PC-3 (cell line): ENCODE data around the gene ZFPM1. TPM values are rescaled to one million over a fixed set of nuclear protein-coding genes. Genes with fewer than 3 reads are reported as not detected.

Experiments
- ATAC-seq: fragments of 200-7000 bp; cut with Tn5 transposase; 2 replicates; pipeline ENCODE4 v1.9.1; 2020; ENCODE audit warnings: mild to moderate bottlenecking, moderate library complexity
- BruUV-seq: library from RNA; stranded (reverse); fragments of 400-500 nt; replicated peaks from 2 replicates; lab custom pipeline; 2021; lab: Mats Ljungman, UMichigan
- CTCF ChIA-PET: fragments of 300-600 bp; sonication (Branson Sonifier 250); formaldehyde crosslinking; loops from one replicate; lab custom pipeline; 2022; ENCODE audit warnings: antibody characterized with exemption; lab: Charles Lee
- POLR2A ChIA-PET: fragments of 300-600 bp; sonication (Branson Sonifier 250); formaldehyde crosslinking; loops from one replicate; lab custom pipeline; 2022; ENCODE audit warnings: antibody characterized with exemption; ENCODE audit not compliant: unreplicated experiment; lab: Charles Lee
- DNase-seq: peaks from one replicate; pipeline ENCODE4 v3.0.0-alpha.2; 2015
- H2AFZ ChIP-seq: fragments of 300-600 bp; sonication (generic); 2 replicates; pipeline ENCODE4 v1.6.0; 2016; ENCODE audit warnings: antibody characterized with exemption, low read length
- H3F3A ChIP-seq: fragments of 300-600 bp; sonication (generic); one replicate; pipeline ENCODE4 v1.6.0; 2017; ENCODE audit warnings: antibody characterized with exemption, low read length, control low read depth, mild to moderate bottlenecking; ENCODE audit not compliant: unreplicated experiment
- H3K27ac ChIP-seq: fragments of 300-600 bp; sonication (generic); 2 replicates; pipeline ENCODE4 v1.5.1; 2016; ENCODE audit warnings: mild to moderate bottlenecking, low read length
- H3K27me3 ChIP-seq: fragments of 300-600 bp; sonication (generic); 2 replicates; pipeline ENCODE4 v1.6.1; 2016; ENCODE audit warnings: low read length, mixed read lengths
- H3K36me3 ChIP-seq: fragments of 300-600 bp; sonication (generic); 2 replicates; pipeline ENCODE4 v1.6.1; 2016; ENCODE audit warnings: low read depth, mixed run types, low read length, mixed read lengths
- H3K4me1 ChIP-seq: fragments of 300-600 bp; sonication (generic); 2 replicates; pipeline ENCODE4 v1.5.1; 2016; ENCODE audit warnings: low read length; ENCODE audit not compliant: insufficient read depth
- H3K4me2 ChIP-seq: fragments of 300-600 bp; sonication (generic); 2 replicates; pipeline ENCODE4 v1.6.0; 2016; ENCODE audit warnings: low read length
- H3K4me3 ChIP-seq: fragments of 300-600 bp; sonication (generic); 2 replicates; pipeline ENCODE4 v1.5.1; 2016; ENCODE audit warnings: mild to moderate bottlenecking, low read length, mixed read lengths
- H3K79me2 ChIP-seq: fragments of 300-600 bp; sonication (generic); 2 replicates; pipeline ENCODE4 v1.6.1; 2017; ENCODE audit warnings: low read length, mixed read lengths
- H3K9ac ChIP-seq: fragments of 300-600 bp; sonication (generic); 2 replicates; pipeline ENCODE4 v1.6.0; 2016; ENCODE audit warnings: mild to moderate bottlenecking, low read length
- H3K9me2 ChIP-seq: fragments of 300-600 bp; sonication (generic); replicated peaks from 2 replicates; pipeline ENCODE4 v1.6.1; 2016; ENCODE audit warnings: mixed run types, low read length, mixed read lengths
- H3K9me3 ChIP-seq: fragments of 300-600 bp; sonication (generic); 2 replicates; pipeline ENCODE4 v1.6.1; 2016; ENCODE audit warnings: low read length, mixed read lengths
- H4K20me1 ChIP-seq: fragments of 300-600 bp; sonication (generic); 2 replicates; pipeline ENCODE4 v1.6.1; 2016; ENCODE audit warnings: low read length, mixed read lengths
- EZH2 ChIP-seq: fragments of 300-600 bp; sonication (generic); IDR thresholded peaks from one replicate; pipeline ENCODE4 v1.6.1; 2017; ENCODE audit warnings: antibody characterized with exemption, mild to moderate bottlenecking, low read length; ENCODE audit not compliant: unreplicated experiment
- EZH2phosphoT487 ChIP-seq: fragments of 300-600 bp; sonication (generic); IDR thresholded peaks from 2 replicates; pipeline ENCODE4 v1.6.1; 2018; ENCODE audit warnings: mild to moderate bottlenecking, antibody characterized with exemption, low read length, borderline replicate concordance
- intact Hi-C: fragments of 100-400 bp; cut with micrococcal nuclease; formaldehyde crosslinking; loops from 2 replicates; pipeline ENCODE4 v1.9.0; 2023
- total RNA-seq: library from RNA; depleted of rRNA; stranded (reverse); fragments of >200 nt; gene quantifications from 2 replicates; pipeline ENCODE4 v1.2.3, GENCODE V29; 2014
- TF ChIP-seq, protein P1 (sequence below): fragments of 300-600 bp; sonication (generic); conservative IDR thresholded peaks from 2 replicates; pipeline ENCODE4 v1.5.1; 2017; ENCODE audit warnings: antibody characterized with exemption, low read depth, mild to moderate bottlenecking, low read length

ZFPM1 gene
- total RNA-seq, 1 experiment from 2014 or later = 4.6 TPM

DNA sequence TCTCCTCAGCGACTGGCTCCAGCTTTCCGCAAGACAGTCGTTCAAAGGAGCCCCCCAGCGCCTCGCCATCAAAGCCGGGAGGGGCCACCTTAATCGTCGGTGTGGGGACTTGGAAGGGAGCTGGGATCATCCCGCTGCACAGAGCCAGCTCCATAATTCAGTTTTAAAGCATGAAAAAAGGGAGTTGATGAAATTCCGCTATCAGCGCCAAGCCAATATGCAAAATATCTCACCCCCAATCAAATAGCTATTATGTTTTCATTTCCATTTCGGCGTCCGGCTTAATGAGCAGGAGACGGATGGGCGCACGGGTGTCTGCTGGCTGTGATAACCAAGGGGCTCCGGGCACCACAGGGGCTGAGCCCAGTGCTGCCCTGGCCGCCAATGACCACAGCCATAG lies 27.7 kb downstream of the ZFPM1 start:
- POLR2A ChIA-PET = no interaction called here

DNA sequence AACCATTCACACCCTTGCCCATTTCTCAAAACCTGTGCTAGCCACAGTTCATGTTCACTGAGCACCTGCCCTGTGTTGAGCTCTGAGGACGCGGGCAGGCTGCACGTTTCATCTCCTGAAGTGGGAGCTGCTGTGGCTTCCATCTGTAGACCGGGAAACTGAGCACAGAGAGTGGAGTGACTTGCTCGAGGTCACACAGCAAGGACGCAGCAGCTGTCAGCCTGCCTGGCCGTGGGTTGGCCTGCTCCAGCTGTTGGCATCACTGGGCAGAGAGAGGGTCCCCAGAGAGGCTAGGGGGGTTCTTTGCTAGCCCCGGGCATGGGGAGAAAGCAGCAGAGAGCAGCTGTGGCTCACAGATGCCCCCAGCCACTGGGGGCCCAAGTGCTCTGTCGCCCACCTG lies 28.8 kb downstream of the ZFPM1 start:
- no peak overlapping the region for H3K4me2 ChIP-seq
- no peaks in the 10 kb centered on the region for H3F3A ChIP-seq
- H3K9me2 ChIP-seq = no peaks in the 10 kb centered on the region
- no peak for DNase-seq
- H3K27ac ChIP-seq = no peak overlapping the region
- POLR2A ChIA-PET = no interaction called here
- no peaks in the 10 kb centered on the region for H3K9me3 ChIP-seq
- no peak overlapping the region for H2AFZ ChIP-seq
- H3K79me2 ChIP-seq = no peaks in the 10 kb centered on the region
- H3K4me3 ChIP-seq = no peak overlapping the region
- intact Hi-C loops = no loop called here
- H4K20me1 ChIP-seq = no peaks in the 10 kb centered on the region
- CTCF ChIA-PET = no interaction called here
- ATAC-seq = no peak
- H3K9ac ChIP-seq = no peak overlapping the region
- no peak for TF ChIP-seq EZH2phosphoT487
- no peak for TF ChIP-seq EZH2
- TF ChIP-seq, protein P1, sequence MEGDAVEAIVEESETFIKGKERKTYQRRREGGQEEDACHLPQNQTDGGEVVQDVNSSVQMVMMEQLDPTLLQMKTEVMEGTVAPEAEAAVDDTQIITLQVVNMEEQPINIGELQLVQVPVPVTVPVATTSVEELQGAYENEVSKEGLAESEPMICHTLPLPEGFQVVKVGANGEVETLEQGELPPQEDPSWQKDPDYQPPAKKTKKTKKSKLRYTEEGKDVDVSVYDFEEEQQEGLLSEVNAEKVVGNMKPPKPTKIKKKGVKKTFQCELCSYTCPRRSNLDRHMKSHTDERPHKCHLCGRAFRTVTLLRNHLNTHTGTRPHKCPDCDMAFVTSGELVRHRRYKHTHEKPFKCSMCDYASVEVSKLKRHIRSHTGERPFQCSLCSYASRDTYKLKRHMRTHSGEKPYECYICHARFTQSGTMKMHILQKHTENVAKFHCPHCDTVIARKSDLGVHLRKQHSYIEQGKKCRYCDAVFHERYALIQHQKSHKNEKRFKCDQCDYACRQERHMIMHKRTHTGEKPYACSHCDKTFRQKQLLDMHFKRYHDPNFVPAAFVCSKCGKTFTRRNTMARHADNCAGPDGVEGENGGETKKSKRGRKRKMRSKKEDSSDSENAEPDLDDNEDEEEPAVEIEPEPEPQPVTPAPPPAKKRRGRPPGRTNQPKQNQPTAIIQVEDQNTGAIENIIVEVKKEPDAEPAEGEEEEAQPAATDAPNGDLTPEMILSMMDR = no peak
- BruUV-seq = no TSS peak
- no peaks in the 10 kb centered on the region for H3K27me3 ChIP-seq
- H3K36me3 ChIP-seq = no peaks in the 10 kb centered on the region
- no peaks in the 10 kb centered on the region for H3K4me1 ChIP-seq

More for the DNA sequence above, 27.7 kb downstream of the ZFPM1 start:
- Histone ChIP-seq H3K79me2 (no peaks in the 10 kb centered on the region), H3K4me3 (no peak overlapping the region), H3K36me3 (no peaks in the 10 kb centered on the region), H3K27ac (no peak overlapping the region), H3K9ac (no peak overlapping the region), H3K4me1 (no peaks in the 10 kb centered on the region), H3K27me3 (no peaks in the 10 kb centered on the region), H3F3A (no peaks in the 10 kb centered on the region), H3K4me2 (no peak overlapping the region), H2AFZ (no peak overlapping the region), H4K20me1 (no peaks in the 10 kb centered on the region), H3K9me3 (no peaks in the 10 kb centered on the region), H3K9me2 (no peaks in the 10 kb centered on the region)
- no peak for ATAC-seq
- BruUV-seq = no TSS peak
- intact Hi-C loops = no loop called here
- TF ChIP-seq EZH2phosphoT487 (no peak), EZH2 (no peak)
- TF ChIP-seq, protein P1 = no peak
- no peak for DNase-seq
- CTCF ChIA-PET = no interaction called here

DNA sequence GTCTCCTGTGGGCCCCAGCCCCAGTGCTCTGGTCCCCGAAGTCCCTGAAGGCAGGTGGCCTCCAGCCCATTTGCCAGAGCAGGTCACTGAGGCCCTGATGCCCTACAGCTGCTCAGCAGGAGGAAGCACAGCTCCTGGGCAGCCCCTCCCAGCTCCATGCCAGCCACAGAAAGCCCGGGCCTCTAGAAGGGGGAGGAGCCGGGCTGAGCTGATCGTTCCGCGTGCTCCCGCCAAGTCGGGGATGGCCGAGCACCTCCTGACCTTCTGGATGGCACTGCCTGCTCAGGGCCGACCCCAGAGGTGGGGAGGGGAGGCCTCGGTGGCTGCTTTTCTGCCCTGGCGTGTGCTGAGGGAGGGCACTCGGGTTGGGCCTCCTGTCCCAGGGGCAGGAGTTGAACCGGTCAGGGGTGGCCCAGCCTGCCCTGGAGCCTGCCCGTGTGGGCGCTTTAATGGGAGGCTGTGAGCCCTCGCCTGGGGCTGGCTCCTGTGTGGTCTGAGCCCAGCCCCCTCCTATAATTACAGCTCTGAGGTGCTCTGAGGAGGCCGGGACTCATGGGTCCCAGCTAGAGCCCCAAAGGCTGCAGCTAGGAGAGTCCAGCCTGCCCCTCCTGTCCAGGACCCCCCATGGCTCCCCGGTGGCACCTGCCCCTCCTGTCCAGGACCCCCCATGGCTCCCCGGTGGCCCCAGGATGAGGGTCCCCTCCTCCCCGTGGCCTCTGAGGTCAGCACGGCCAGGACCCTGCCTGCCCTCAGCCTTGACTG lies 29.7 kb downstream of the ZFPM1 start:
- Histone ChIP-seq H3K4me1 (no peaks in the 10 kb centered on the region), H3K79me2 (no peaks in the 10 kb centered on the region), H3K27ac (no peak overlapping the region), H3F3A (no peaks in the 10 kb centered on the region), H4K20me1 (no peaks in the 10 kb centered on the region), H3K36me3 (no peaks in the 10 kb centered on the region), H3K4me2 (no peak overlapping the region), H2AFZ (no peak overlapping the region), H3K9me3 (no peaks in the 10 kb centered on the region), H3K9ac (no peak overlapping the region), H3K4me3 (no peak overlapping the region), H3K27me3 (no peaks in the 10 kb centered on the region), H3K9me2 (no peaks in the 10 kb centered on the region)
- no TSS peak for BruUV-seq
- intact Hi-C loops = no loop called here
- ChIA-PET POLR2A (no interaction called here), CTCF (no interaction called here)
- DNase-seq (no peak), ATAC-seq (no peak)
- TF ChIP-seq, protein P1 = no peak
- TF ChIP-seq EZH2phosphoT487 (no peak), EZH2 (no peak)
